Measurements from ENCODE around the gene ATG12.

DNA sequence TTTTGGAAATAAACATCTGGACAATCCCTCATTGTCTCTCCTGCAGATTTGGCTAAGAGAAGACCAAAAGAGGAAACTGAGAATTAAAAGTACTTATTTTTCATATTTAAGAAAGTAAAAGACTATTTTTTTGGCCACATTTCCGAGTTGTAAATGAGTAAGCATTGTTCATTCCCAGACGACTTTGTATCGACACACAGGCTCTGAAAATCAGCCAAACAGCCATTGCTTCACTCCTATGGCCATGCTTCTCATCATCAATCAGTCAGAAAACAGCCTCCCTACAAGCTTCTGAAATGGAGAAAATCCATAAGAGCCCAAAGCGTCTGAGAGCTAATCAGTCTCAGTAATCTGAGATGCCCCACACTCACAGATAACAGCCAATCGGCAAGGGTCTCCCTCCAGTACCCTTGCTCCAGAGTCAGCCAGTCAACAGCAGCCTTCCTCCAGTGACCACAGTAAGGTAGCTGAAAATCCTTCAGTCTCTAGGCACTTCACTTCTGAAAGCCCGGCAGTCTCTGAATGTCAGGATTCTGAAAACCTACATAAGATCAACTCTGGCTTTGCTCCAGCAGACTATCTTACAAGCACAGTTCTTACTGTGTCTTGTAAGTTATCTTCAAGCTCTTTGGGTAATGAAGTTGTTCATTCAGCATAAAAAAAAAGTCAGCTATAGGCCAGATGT is 55.8 kb downstream of the ATG12 start:
- TF ChIP-seq, protein P1, sequence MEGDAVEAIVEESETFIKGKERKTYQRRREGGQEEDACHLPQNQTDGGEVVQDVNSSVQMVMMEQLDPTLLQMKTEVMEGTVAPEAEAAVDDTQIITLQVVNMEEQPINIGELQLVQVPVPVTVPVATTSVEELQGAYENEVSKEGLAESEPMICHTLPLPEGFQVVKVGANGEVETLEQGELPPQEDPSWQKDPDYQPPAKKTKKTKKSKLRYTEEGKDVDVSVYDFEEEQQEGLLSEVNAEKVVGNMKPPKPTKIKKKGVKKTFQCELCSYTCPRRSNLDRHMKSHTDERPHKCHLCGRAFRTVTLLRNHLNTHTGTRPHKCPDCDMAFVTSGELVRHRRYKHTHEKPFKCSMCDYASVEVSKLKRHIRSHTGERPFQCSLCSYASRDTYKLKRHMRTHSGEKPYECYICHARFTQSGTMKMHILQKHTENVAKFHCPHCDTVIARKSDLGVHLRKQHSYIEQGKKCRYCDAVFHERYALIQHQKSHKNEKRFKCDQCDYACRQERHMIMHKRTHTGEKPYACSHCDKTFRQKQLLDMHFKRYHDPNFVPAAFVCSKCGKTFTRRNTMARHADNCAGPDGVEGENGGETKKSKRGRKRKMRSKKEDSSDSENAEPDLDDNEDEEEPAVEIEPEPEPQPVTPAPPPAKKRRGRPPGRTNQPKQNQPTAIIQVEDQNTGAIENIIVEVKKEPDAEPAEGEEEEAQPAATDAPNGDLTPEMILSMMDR (conservative IDR thresholded peaks at IDR 0.05 in 1 of 2, IDR thresholded peaks at IDR 0.05 in 1 of 2; ENCODE audit: extremely low read depth in 1 of 2, insufficient read depth in 1 of 2, low read depth in 1 of 2, low read length in 2 of 2): no peak
- no peak for TF ChIP-seq EZH2 (IDR thresholded peaks at IDR 0.05; ENCODE audit: borderline replicate concordance, low read length)

All from mammary epithelial cell (primary cell).